GM21515 (cell line): ENCODE data around the gene KRT3.

Experiments
- ATAC-seq: cut with Tn5 transposase; IDR thresholded peaks from one replicate; pipeline ENCODE4 v1.9.1; 2021; ENCODE audit not compliant: unreplicated experiment

KRT3 gene

DNA sequence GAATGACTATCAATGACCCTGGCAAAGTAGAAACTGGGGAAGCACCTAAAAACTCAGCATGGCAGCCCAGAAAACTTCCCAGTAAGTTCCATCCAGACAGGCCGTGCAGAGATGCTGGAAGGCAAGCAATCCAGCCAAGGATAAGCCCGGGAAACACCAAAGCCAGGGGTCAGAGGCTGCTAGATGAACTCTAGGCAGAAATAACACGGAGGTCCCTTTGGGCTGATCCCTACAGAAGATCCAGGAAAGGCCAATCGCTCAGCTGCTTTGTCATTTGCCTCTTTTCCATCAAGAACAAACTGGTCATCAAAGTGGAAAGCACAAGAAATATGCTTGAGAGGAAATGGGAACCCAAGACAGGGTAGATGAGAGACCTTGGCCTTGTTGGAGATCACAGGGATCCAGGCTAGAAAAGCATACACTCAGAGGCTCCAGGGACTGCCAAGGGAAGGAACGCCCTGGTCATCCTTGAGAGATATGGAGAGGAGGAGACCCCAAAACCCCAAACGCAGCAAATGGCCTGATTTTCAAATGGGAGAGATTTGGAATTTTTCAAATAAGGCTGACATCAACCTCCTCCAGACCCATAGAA, 31.7 kb upstream of the KRT3 start:
- no peak for ATAC-seq

DNA sequence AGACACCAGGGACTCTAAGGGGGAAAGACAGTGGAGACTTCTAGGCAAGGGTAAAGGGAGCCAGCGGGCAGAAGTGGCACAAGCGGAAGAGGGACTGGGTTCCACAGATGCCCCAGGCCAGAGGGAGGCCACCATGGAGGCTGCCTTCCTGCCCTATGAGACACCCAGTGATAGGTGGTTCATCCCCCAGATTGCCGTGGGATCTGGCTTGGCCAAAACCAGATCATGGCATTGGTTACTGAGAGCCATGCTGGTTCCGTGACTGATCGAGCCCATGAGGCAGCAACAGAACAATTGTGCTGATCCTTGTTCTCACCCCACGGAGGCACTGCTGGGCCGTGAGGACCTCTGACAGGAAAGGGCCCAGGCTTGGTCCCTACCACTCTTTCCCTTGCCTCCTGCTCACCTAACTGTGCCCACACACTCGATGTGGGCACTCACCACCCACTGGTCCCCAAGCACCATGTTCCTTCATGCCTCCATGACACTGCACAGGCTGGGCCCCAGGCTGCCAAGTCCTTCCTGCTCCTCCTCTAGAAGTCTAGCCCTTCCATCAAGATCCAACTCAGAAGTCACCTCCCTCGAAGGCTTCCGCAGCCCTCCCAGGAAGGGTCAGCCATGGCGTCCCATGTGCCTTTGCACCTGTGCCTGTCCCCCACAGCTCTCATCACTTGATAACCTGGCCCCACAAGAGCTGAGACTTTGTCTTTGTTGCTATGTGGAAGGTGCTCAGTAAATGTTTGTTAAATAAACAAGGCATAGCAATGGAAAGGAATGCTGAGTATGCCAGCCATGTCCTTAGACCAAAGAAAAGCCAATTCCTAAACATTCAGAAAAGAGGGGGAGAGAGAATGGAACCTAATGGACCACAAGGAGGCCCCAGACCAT, 30.9 kb upstream of the KRT3 start:
- ATAC-seq: no peak

- ATAC-seq: no peak
Observed at GRCh38 chr12:52825961-52826360, 30.0 kb upstream of the KRT3 start.

- no peak for ATAC-seq
Observed at GRCh38 chr12:52824741-52825410, 29.0 kb upstream of the KRT3 start.

DNA sequence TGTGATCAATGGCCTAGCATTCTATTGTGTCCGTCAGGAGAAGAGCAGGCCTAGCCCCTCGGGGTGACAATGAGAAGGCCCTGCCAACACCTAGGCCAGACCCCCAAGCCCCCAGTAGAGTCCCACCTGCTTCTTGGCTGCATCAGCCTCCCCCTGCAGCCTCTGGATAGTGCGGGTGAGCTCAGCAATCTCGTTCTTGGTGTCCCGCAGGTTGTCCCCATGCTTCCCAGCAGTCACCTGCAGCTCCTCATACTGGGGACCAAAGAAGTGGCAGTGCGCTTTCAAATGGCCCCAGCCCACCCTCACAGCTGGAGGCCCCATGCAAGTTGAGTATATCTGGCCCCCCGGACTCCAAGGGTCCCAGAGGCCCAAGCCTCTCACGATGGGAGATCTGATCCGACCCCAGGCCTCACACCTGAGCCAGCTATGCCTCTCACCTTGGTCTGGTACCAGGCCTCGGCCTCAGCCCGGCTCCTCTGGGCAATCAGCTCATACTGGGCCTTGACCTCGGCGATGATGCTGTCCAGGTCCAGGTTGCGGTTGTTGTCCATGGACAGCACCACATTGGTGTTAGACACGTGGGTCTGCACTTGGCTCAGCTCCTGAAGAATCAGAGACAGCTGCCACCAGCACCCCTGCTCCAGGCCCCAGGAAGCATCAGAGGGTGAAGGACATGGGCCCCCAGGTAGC, 28.0 kb upstream of the KRT3 start:
- no peak for ATAC-seq

DNA sequence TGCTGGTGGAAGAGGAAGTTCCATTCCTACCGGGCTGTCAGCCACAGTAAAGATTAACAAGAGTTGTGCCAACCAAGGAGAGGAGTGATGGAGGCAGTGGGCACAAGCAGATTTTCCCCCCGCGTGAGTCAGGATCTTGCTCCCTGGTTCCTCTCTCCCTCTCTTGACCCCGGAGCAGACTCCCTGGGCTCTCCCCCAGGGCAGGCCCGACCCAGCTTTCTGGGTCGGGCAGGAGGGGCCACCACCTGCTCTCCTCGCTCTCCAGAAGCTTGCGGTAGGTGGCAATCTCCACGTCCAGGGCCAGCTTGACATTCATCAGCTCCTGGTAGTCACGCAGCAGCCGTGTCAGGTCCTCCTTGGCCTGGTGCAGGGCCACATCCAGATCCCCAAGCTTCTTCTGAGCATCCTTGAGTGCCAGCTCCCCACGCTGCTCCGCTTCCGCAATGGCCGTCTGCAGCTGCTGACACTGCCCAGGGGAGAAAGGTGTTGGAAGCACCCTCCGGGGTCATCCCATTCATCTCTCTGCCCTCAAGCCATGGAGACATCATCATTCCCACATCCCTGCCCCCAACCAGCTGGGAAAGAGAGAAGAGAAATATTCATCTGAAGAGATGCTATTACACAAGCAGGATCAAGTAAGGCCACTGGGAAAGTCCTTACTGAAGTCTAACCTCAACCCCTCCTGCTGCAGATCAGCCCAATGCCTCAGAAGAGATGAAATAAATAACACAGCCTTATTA, 27.0 kb upstream of the KRT3 start:
- no peak for ATAC-seq

GRCh38 chr12:52821826-52822660, 26.1 kb upstream of the KRT3 start:
- no peak for ATAC-seq

GRCh38 chr12:52821071-52821730, 25.3 kb upstream of the KRT3 start:
- ATAC-seq: no peak

DNA sequence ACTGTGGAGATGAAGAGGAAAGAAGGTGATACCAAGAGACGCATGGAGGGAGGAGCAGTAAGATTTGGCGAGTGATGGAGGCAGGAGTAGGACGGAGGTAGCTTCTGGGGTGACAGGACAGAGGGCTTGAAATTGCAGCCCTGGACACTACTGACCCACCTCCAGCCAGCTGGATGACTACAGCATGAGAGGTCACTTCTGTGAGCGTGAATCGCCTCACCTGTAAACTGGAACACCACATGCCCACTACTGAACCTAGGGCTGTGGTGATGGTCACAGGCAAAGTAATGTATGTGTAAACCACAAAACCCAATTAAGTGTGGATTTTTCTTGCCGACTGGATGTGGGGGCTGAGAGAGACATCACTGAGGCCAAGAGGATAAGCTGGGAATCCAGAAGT, 24.6 kb upstream of the KRT3 start:
- no peak for ATAC-seq

DNA sequence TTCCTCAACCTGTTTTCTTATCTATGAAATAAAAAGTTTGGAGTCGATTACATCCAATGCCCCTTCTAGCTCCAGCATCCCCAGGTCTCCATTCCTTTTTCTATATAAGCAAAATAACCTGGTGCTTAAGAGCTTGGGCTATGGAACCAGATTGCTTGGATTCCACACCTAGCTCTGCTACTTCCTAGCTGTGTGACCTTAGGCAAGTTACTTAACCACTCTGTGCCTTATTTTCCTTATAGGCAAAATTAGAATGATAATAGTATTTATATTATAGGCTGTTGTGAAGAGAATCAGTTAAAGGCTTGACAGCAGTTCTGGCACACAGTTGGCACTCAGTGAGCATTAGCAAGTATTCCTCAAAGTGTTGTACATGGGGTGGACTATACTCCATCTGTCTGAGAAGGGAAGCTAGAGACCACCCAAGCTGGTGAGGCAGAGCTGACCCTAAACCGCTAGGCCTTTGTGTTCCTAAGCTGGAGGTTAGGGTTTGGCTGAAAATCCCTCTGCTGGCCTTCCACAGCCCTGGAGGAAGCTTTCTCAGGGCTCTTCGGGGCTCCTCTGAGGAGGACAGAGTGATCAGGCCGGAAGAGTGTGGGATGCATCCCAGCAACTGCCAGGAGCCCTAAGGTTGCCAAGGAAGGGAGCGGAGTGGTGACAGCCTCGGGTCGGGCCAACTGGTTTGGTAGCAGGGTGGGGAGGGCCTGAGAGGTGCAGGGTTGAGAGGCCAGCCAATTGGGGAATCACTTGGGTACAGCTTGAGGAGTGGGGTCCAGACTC, 24.0 kb upstream of the KRT3 start:
- no peak for ATAC-seq

DNA sequence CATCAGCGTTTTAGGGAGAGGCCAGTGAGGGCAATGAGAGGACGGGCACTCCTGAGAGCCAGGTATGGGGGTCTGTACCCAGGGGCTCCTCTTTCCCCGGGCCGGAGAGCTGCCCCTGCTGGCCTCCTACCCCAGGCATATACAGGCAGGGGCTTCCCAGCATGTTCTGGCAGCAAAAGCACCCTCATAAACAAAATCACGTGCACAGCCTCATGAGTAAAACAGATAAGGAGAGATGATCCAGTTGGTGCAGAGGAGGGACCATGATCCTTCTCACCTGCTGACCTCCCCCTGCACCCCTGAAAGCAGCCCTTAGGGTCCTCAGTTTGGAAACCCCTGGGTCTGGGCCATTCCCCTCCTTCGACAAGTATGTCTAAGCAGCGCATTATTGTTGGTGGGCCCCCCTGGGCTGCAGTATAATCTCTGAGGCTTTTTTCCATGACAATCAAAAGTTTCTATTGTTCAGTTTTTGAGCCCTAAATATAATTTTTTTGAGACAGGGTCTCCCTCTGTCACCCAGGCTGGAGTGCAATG, 23.0 kb upstream of the KRT3 start:
- no peak for ATAC-seq

DNA sequence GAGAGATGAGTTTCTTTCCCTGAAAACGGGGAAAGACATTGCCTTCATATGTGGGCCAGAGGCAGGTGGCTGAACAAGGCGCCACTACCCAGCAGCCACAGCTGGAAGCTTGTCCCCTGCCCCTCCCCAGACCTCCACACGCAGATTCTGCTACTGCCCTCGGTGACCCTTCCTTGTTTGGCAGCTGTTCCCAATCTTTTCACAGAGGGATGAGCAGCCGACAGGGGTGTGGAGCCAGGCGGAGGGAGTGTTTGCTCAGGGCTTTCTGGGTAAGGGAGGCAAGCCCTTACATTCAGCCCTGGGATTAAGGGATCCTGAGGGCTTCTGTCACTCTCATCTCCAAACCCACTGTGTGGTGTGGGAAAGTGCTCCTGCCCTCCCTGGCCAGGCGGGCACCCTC, 22.5 kb upstream of the KRT3 start:
- no peak for ATAC-seq

DNA sequence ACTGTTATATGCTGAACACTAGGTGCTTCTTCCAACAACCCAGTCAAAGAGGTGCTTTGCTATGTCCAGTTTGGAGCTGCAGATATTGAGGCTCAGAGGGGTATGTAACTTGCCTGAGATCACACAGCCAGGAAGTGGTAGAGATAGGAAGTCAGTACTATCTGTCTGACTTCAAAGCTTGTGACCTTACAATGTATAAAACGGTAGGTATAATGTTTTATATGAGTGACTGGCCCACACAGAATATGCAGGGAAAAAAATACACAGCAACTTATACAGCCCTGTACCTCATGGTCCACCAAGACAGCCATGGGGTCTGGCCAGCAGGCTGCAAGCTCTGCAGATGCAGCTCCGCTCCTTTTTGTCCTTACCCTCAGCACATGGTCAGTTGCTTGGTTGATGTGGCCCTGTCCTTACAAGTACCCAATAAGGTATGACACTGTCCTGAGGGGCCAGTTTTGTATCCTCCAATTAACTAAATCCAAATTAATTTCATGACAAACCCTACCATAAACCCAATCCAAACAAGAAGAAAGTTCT, 21.9 kb upstream of the KRT3 start:
- no peak for ATAC-seq

DNA sequence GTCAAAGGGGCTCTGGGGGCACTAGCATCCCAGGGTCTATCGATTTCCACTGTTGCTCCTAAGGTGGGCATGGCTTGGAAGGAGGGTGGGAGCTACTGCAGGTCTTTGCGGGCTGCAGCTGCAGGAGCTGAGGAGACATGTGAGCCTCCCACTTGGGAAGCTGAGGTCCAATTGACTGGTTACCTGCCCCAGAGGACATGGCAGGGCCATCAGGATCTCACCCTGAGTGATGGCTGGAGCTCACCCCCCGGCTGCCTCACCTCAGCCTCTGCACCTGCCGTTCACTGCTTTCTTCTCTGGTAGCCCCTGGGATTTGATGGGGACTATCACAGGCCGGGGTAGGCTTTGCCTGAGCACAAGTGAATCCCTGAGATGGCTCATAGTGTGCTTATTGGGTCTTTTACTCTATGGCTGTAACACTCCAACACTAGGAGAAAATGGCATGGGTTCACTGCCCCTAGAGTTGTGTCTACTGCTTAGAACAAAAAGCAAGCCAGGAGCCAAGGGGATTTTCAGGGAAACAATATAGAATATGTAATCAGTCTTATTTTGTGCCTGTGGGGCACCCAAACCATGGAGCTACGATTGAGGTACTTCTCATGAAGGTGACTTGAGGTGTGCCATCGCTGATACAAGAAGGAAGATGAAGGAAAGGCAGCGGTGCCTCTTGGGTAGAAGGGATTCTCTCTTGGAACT, 21.2 kb upstream of the KRT3 start:
- no peak for ATAC-seq

- ATAC-seq: no peak
Observed at GRCh38 chr12:52815676-52816588, 20.0 kb upstream of the KRT3 start.

GRCh38 chr12:52815161-52815560, 19.2 kb upstream of the KRT3 start:
- no peak for ATAC-seq
